Calu3 (cell line): Measurements from ENCODE around the gene ERCC4. TPM values are rescaled to one million over a fixed set of nuclear protein-coding genes. Genes with fewer than 3 reads are reported as not detected.

Experiments used
- BruUV-seq: library from RNA; stranded (reverse); fragments of 400-500 nt; replicated peaks from 2 replicates; lab custom pipeline; 2021; lab: Mats Ljungman, UMichigan
- CTCF ChIA-PET: fragments of 300-600 bp; sonication (Branson Sonifier 250); formaldehyde crosslinking; loops from one replicate; lab custom pipeline; 2022; ENCODE audit warnings: antibody characterized with exemption; lab: Charles Lee
- DNase-seq: peaks from one replicate; pipeline ENCODE4 v3.0.0; 2022
- H3K27ac Mint-ChIP-seq: one replicate; pipeline ENCODE4 v1.8.0; 2022; ENCODE audit warnings: mixed read lengths; ENCODE audit not compliant: unreplicated experiment
- H3K27me3 Mint-ChIP-seq: one replicate; pipeline ENCODE4 v1.8.0; 2022; ENCODE audit warnings: mixed read lengths; ENCODE audit not compliant: unreplicated experiment
- H3K36me3 Mint-ChIP-seq: one replicate; pipeline ENCODE4 v1.8.0; 2022; ENCODE audit warnings: mild to moderate bottlenecking, moderate library complexity, mixed read lengths; ENCODE audit not compliant: insufficient read depth, unreplicated experiment
- H3K4me1 Mint-ChIP-seq: one replicate; pipeline ENCODE4 v1.8.0; 2022; ENCODE audit warnings: mild to moderate bottlenecking, low read depth, mixed read lengths; ENCODE audit not compliant: unreplicated experiment
- H3K4me3 Mint-ChIP-seq: one replicate; pipeline ENCODE4 v1.8.0; 2022; ENCODE audit warnings: mild to moderate bottlenecking, low read depth, moderate library complexity, mixed read lengths; ENCODE audit not compliant: unreplicated experiment
- H3K9me3 Mint-ChIP-seq: one replicate; pipeline ENCODE4 v1.8.0; 2022; ENCODE audit warnings: low read depth, mixed read lengths; ENCODE audit not compliant: unreplicated experiment
- intact Hi-C: fragments of 100-400 bp; cut with micrococcal nuclease; formaldehyde crosslinking; loops from one replicate; pipeline ENCODE4 v1.10.0; 2022; ENCODE audit not compliant: unreplicated experiment
- total RNA-seq: library from RNA; stranded (reverse); gene quantifications from 2 replicates; pipeline ENCODE4 v1.2.3, GENCODE V29; 2022
- TF ChIP-seq, protein P1 (sequence below): fragments of 200-600 bp; IDR thresholded peaks from one replicate; pipeline ENCODE4 v1.8.0; 2022; ENCODE audit warnings: antibody characterized with exemption; ENCODE audit not compliant: unreplicated experiment

ERCC4 gene
- total RNA-seq, 1 experiment from 2014 or later: 21.1 TPM

DNA sequence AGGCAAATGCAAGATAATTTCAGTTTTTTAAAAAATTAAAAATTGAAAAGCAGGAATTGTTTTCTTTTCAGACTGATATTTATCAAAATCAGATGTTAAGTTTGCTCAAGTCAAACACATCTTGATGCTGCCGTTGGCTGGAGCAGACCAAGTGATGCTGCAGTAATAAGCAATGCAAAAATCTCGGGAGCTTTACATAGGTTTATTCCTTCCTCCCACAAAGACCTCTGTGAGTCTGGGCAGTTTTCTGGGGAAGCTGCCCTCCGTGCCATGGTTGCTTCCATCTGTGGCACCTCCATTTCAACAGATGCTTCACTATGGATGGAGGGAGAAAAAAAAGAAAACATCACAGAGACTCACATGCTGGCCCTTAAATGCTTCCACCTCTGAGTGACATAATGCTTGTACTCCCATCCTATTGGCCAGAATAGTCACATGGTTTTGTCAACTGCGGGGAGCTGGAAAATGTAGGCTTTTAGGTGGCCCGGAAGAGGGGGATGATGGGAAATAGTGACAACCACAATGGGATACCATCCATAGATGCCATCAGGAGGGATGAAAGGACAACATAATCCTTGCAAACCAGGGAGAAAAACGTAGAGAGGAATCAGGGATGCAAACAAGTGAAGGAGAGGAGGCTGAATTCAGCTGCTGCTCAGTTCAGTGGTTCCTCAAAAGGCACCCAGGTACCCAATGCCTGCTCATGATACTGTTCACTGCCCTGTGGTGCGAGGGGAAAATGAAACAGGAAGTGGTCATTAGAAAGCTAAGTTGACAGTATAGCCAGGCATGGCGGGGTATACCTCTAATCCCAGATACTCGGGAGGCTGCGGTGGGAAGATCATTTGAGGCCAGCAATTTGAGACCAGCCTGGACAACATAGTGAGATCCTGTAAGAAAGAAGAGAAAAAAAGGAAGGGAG, 13.5 kb upstream of the ERCC4 start:
- no peak overlapping the region for H3K4me3 Mint-ChIP-seq
- CTCF ChIA-PET: interaction anchor here (0.7 to 1.1 kb wide), 2 partner anchors 13 to 75 kb away, joined by 3 to 4 read pairs; partner anchors contain the start of gene ERCC4
- intact Hi-C loops: no loop called here
- TF ChIP-seq, protein P1, sequence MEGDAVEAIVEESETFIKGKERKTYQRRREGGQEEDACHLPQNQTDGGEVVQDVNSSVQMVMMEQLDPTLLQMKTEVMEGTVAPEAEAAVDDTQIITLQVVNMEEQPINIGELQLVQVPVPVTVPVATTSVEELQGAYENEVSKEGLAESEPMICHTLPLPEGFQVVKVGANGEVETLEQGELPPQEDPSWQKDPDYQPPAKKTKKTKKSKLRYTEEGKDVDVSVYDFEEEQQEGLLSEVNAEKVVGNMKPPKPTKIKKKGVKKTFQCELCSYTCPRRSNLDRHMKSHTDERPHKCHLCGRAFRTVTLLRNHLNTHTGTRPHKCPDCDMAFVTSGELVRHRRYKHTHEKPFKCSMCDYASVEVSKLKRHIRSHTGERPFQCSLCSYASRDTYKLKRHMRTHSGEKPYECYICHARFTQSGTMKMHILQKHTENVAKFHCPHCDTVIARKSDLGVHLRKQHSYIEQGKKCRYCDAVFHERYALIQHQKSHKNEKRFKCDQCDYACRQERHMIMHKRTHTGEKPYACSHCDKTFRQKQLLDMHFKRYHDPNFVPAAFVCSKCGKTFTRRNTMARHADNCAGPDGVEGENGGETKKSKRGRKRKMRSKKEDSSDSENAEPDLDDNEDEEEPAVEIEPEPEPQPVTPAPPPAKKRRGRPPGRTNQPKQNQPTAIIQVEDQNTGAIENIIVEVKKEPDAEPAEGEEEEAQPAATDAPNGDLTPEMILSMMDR: no peak
- H3K27me3 Mint-ChIP-seq: peaks cover 7% of the 10 kb centered on the region
- peaks cover 5% of the 10 kb centered on the region for H3K9me3 Mint-ChIP-seq
- no peaks in the 10 kb centered on the region for H3K4me1 Mint-ChIP-seq
- no peaks in the 10 kb centered on the region for H3K36me3 Mint-ChIP-seq
- DNase-seq: no peak
- no TSS peak for BruUV-seq
- no peak overlapping the region for H3K27ac Mint-ChIP-seq

- H3K9me3 Mint-ChIP-seq: peaks cover 8% of the 10 kb centered on the region
- no peak overlapping the region for H3K4me3 Mint-ChIP-seq
- BruUV-seq: no TSS peak
- H3K27me3 Mint-ChIP-seq: peaks cover 7% of the 10 kb centered on the region
- no peak overlapping the region for H3K27ac Mint-ChIP-seq
- intact Hi-C loops: no loop called here
- no peaks in the 10 kb centered on the region for H3K36me3 Mint-ChIP-seq
- no peak for DNase-seq
- CTCF ChIA-PET: interaction anchor here (1.1 kb wide), 1 partner anchor 12 kb away, joined by 4 read pairs; the partner anchor contains the start of gene ERCC4
- no peaks in the 10 kb centered on the region for H3K4me1 Mint-ChIP-seq
- TF ChIP-seq, protein P1: no peak
Measured at GRCh38 chr16:13907431-13907830, 12.5 kb upstream of the ERCC4 start.

DNA sequence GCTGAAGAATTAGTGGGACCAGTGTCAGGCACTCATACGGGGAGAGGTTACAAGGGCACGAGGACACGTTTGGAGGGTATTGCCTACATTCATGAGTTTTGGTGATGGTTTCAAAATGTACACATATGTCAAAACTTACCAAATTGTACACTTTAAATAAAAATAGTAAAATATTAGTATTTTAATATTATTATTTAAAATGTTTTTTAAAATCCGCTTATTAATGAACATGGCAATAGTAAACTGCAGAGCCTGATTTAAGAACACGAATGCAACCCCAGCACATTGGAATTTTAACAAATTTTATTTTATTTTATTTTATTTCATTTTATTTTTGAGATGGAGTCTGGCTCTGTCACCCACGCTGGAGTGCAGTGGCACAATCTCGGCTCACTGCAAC, 10.9 kb upstream of the ERCC4 start:
- H3K27me3 Mint-ChIP-seq: peaks cover 20% of the 10 kb centered on the region
- peaks cover 8% of the 10 kb centered on the region for H3K9me3 Mint-ChIP-seq
- H3K4me3 Mint-ChIP-seq: no peak overlapping the region
- BruUV-seq: no TSS peak
- no peak for DNase-seq
- intact Hi-C loops: no loop called here
- H3K4me1 Mint-ChIP-seq: no peaks in the 10 kb centered on the region
- no peaks in the 10 kb centered on the region for H3K36me3 Mint-ChIP-seq
- H3K27ac Mint-ChIP-seq: no peak overlapping the region
- TF ChIP-seq, protein P1: no peak
- CTCF ChIA-PET: interaction anchor here (1.6 kb wide), 1 partner anchor 11 kb away, joined by 3 read pairs; the partner anchor contains the start of gene ERCC4

DNA sequence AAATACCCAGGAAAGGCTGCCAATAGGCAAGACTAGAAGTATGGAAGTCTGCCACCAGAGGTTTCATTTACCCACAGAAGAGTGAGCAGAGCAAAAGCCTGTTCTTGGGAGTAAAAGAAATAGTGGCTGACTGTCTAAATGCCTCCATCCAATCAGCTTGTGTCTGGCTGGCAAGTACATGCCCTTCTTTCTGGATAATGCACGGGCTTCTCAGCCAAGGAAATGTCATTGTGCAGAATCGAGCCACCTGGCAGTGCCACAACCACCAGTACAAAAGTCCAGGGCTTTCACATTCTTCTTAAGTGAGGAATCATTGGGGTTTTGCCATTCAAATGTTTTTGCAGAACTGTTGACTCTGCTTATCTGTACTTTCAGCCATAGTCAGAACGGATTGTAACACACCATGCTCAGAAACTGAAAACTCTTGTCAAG, 10.1 kb upstream of the ERCC4 start:
- Mint-ChIP-seq H3K9me3 (peaks cover 8% of the 10 kb centered on the region), H3K27me3 (peaks cover 28% of the 10 kb centered on the region), H3K27ac (no peak overlapping the region), H3K4me1 (no peaks in the 10 kb centered on the region), H3K4me3 (no peak overlapping the region), H3K36me3 (no peaks in the 10 kb centered on the region)
- TF ChIP-seq, protein P1: no peak
- DNase-seq: peak; percentile 38
- BruUV-seq: no TSS peak
- CTCF ChIA-PET: interaction anchor here (1.6 kb wide), 1 partner anchor 10 kb away, joined by 3 read pairs; the partner anchor contains the start of gene ERCC4
- intact Hi-C loops: loop anchor here (2.0 kb wide), 1 partner anchor 45 kb away; no protein-coding TSS in a partner anchor
